Left renal pelvis (tissue), 4 donors: ENCODE measurements around the gene GDI2. TPM values are rescaled to one million over a fixed set of nuclear protein-coding genes. Genes with fewer than 3 reads are reported as not detected.
"Not testable (repeated sequence)": the region's sequence is repeated elsewhere in the genome, so short reads cannot be mapped to it uniquely, and the experiment has no call there.

ENCODE experiments used
- DNase-seq, 4 donors: peaks; one replicate each; pipeline ENCODE4 v3.0.0-alpha.2; 2013; ENCODE audit warnings: low read depth in 4 of 4, low spot score in 3 of 4
- polyA plus RNA-seq, 4 donors: library from polyadenylated mRNA; unstranded; fragments of 120-200 nt; gene quantifications; one replicate each; pipeline ENCODE4 v1.2.1, GENCODE V29; 2013; ENCODE audit not compliant: insufficient read length in 4 of 4

GDI2 gene
- polyA plus RNA-seq, 4 donors: 274 to 388 (median 296) TPM

- DNase-seq: no peak
These were observed 23.6 kb downstream of the GDI2 start for GRCh38 chr10:5789626-5790025.

- no peak for DNase-seq
These were observed 24.3 kb downstream of the GDI2 start for GRCh38 chr10:5788969-5789368.

GRCh38 chr10:5783300-5783699 is 29.9 kb downstream of the GDI2 start:
- DNase-seq: no peak

GRCh38 chr10:5782174-5782573 is 31.1 kb downstream of the GDI2 start:
- no peak for DNase-seq

- no peak for DNase-seq
These were observed 33.5 kb downstream of the GDI2 start for GRCh38 chr10:5779730-5780129.

- DNase-seq: not testable (repeated sequence)
These were observed 35.5 kb downstream of the GDI2 start for GRCh38 chr10:5777758-5778157.

- DNase-seq: no peak
These were observed 36.4 kb downstream of the GDI2 start for GRCh38 chr10:5776881-5777197.

- DNase-seq: no peak
These were observed 36.9 kb downstream of the GDI2 start for GRCh38 chr10:5776136-5776880.

GRCh38 chr10:5775685-5776084 is 37.5 kb downstream of the GDI2 start:
- no peak for DNase-seq

GRCh38 chr10:5774987-5775620 is 38.1 kb downstream of the GDI2 start:
- no peak for DNase-seq

GRCh38 chr10:5766189-5766588 is 47.0 kb downstream of the GDI2 start:
- DNase-seq: no peak

- DNase-seq: no peak
These were observed 47.6 kb downstream of the GDI2 start for GRCh38 chr10:5765617-5766016.

- DNase-seq: no peak
These were observed 48.6 kb downstream of the GDI2 start for GRCh38 chr10:5764422-5765297.

GRCh38 chr10:5762531-5762930 is 50.7 kb downstream of the GDI2 start:
- no peak for DNase-seq

- no peak for DNase-seq
These were observed 52.0 kb downstream of the GDI2 start for GRCh38 chr10:5761220-5761619.

- DNase-seq: no peak
These were observed 52.7 kb downstream of the GDI2 start for GRCh38 chr10:5760515-5760914.

- DNase-seq: no peak
These were observed 54.3 kb downstream of the GDI2 start for GRCh38 chr10:5758927-5759326.

- no peak for DNase-seq
These were observed 55.3 kb downstream of the GDI2 start for GRCh38 chr10:5757766-5758517.

- DNase-seq: no peak
These were observed 60.8 kb downstream of the GDI2 start for GRCh38 chr10:5752301-5752871.

GRCh38 chr10:5751601-5752253 is 61.5 kb downstream of the GDI2 start:
- no peak for DNase-seq
